Liver (tissue), 3 donors: ENCODE results near the gene PAN3.

Source experiments
- CTCF ChIP-seq: fragments of 150-350 bp; IDR thresholded peaks from 2 replicates; pipeline ENCODE4 v1.5.1; 2017; ENCODE audit warnings: improper control_type of control experiment, low read depth, low read length; ENCODE audit not compliant: missing input control
- EGR1 ChIP-seq, 2 donors: IDR thresholded peaks; 2 replicates each; pipeline ENCODE4 v1.6.1; 2016 to 2018; ENCODE audit warnings: antibody characterized with exemption in 2 of 2, low read depth in 2 of 2
- FOXA1 ChIP-seq: IDR thresholded peaks from 2 replicates; pipeline ENCODE4 v1.6.1; 2016; ENCODE audit warnings: antibody characterized with exemption
- GABPA ChIP-seq, 2 donors: IDR thresholded peaks in 1 of 2; conservative IDR thresholded peaks in 1 of 2; 2 replicates each; pipeline ENCODE4 v1.6.1; 2016; ENCODE audit warnings: antibody characterized with exemption in 2 of 2, mild to moderate bottlenecking in 1 of 2, moderate library complexity in 1 of 2
- JUND ChIP-seq, 2 donors: IDR thresholded peaks; 2 replicates each; pipeline ENCODE4 v1.6.1; 2016; ENCODE audit warnings: antibody characterized with exemption in 2 of 2
- MAX ChIP-seq: IDR thresholded peaks from 2 replicates; pipeline ENCODE4 v1.6.1; 2016; ENCODE audit warnings: antibody characterized with exemption
- RAD21 ChIP-seq, 2 donors: IDR thresholded peaks; 2 replicates each; pipeline ENCODE4 v1.6.1; 2016; ENCODE audit warnings: antibody characterized with exemption in 2 of 2, mild to moderate bottlenecking in 2 of 2
- REST ChIP-seq: IDR thresholded peaks from 2 replicates; pipeline ENCODE4 v1.6.1; 2016; ENCODE audit warnings: antibody characterized with exemption, mild to moderate bottlenecking
- SP1 ChIP-seq: IDR thresholded peaks from 2 replicates; pipeline ENCODE4 v1.6.1; 2018; ENCODE audit warnings: antibody characterized with exemption, mild to moderate bottlenecking
- YY1 ChIP-seq: IDR thresholded peaks from 2 replicates; pipeline ENCODE4 v1.6.1; 2016; ENCODE audit warnings: antibody characterized with exemption, mild to moderate bottlenecking
- ZBTB33 ChIP-seq: IDR thresholded peaks from 2 replicates; pipeline ENCODE4 v1.6.1; 2016; ENCODE audit warnings: antibody characterized with exemption
- donor health status: healthy.
- donor health status: healthy.

GRCh38 chr13:28250542-28250941 lies 112.2 kb downstream of the PAN3 start:
- TF ChIP-seq CTCF (no peak), GABPA (IDR thresholded peaks at IDR 0.05 in 1 of 2, conservative IDR thresholded peaks at IDR 0.05 in 1 of 2) (no peak), JUND (IDR thresholded peaks at IDR 0.05) (no peak), ZBTB33 (no peak), MAX (no peak), FOXA1 (no peak), EGR1 (IDR thresholded peaks at IDR 0.05; ENCODE audit: low read depth in 2 of 2) (no peak), RAD21 (IDR thresholded peaks at IDR 0.05) (no peak), YY1 (no peak), SP1 (no peak), REST (no peak)
